SH-SY5Y (cell line): Measurements from ENCODE around the gene AGBL3.

Experiments
- GATA2 ChIP-seq: IDR thresholded peaks from 2 replicates; pipeline ENCODE4 v1.6.1; 2011; ENCODE audit warnings: mild to moderate bottlenecking, low read depth, low read length
- GATA3 ChIP-seq: IDR thresholded peaks from 2 replicates; pipeline ENCODE4 v1.6.1; 2011; ENCODE audit warnings: low read depth, mild to moderate bottlenecking, low read length, moderate library complexity

GRCh38 chr7:134963036-134963435, 23.3 kb upstream of the AGBL3 start:
- TF ChIP-seq GATA2 (no peak), GATA3 (no peak)
